ENCODE data around the gene MSMB.
"Not testable (repeated sequence)": the region's sequence is repeated elsewhere in the genome, so short reads cannot be mapped to it uniquely, and the experiment has no call there.

MSMB gene

DNA sequence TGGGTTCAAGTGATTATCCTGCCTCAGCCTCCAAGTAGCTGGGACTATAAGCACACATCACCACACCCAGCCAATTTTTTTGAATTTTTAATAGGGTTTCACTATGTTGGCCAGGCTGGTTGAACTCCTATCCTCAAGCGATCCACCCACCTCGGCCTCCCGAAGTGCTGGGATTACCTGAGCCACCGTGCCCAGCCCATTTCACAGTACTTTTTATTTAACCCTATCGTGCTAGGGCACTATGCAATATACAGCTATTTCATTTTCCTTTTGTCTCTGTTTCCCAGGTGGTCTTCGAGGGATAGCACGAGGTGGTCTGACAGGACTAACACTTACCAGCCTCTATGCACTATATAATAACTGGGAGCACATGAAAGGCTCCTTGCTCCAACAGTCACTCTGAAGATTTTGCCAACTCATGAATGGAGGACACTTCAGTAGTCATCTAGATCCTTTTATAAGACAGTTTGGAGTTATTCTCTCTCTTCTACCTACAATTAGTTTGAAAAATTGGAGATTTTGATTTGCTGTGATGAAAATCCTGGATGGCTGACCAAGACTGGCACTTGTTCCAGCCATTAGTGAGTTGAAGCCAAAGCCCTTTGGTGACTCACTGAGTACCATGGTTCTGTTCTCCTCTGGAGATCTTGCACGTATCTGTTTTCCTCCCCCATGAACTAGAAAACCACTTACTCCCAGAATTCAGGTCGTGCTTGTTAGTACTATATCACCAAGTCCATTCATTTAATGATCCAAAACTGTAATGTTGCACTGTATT, 43.0 kb downstream of the MSMB start:
- H4K8ac ChIP-seq (ENCODE audit: low read depth, low read length), result no peak overlapping the region
- no peak overlapping the region for H4K91ac ChIP-seq (ENCODE audit: low read depth, low read length)
- H3K27me3 ChIP-seq (ENCODE audit: insufficient read depth, low read length), result no peaks in the 10 kb centered on the region
- no peak overlapping the region for H2AK5ac ChIP-seq (ENCODE audit: low read length)
- no peak overlapping the region for H2BK120ac ChIP-seq (ENCODE audit: insufficient read depth, low read length, poor library complexity)
- no peak overlapping the region for H2BK12ac ChIP-seq (ENCODE audit: low read length)
- peak overlapping the region; percentile 43 for H4K12ac ChIP-seq (ENCODE audit: low read depth, low read length)
- H3K4me2 ChIP-seq (ENCODE audit: low read length), result no peak overlapping the region
- WGBS (ENCODE audit: extremely low coverage, insufficient coverage, insufficient read length), result no CpG with 5 or more reads among the region's 9 CpGs
- no peaks in the 10 kb centered on the region for H3K79me1 ChIP-seq (ENCODE audit: low read length)
- no peak overlapping the region for H3K4me3 ChIP-seq (ENCODE audit: low read depth, low read length)
- H3K4ac ChIP-seq (ENCODE audit: low read depth, low read length), result no peak overlapping the region
- no peak for DNase-seq
- H3K18ac ChIP-seq (ENCODE audit: low read length), result no peak overlapping the region
- H3K4me1 ChIP-seq (ENCODE audit: control insufficient read depth in 1 of 2, insufficient read depth in 2 of 2, low read length in 2 of 2), result no peaks in the 10 kb centered on the region
- H3K36me3 ChIP-seq (ENCODE audit: control insufficient read depth in 1 of 2, insufficient read depth in 2 of 2, low read length in 2 of 2), result peaks cover 27 to 38% of the 10 kb centered on the region in 2 experiments
- no peak overlapping the region for H3K14ac ChIP-seq (ENCODE audit: low read length)
- no peak overlapping the region for H2BK5ac ChIP-seq (ENCODE audit: low read depth, low read length, poor library complexity)
- H3K27ac ChIP-seq (ENCODE audit: low read depth, low read length), result no peak overlapping the region
- H3K79me2 ChIP-seq (ENCODE audit: control insufficient read depth, insufficient read depth, low read length, poor library complexity), result no peaks in the 10 kb centered on the region
- no peaks in the 10 kb centered on the region for H3K9me3 ChIP-seq (ENCODE audit: insufficient read depth, low read depth, low read length)
- no peak overlapping the region for H3K23ac ChIP-seq (ENCODE audit: low read length)
- no peak overlapping the region for H3K9ac ChIP-seq (ENCODE audit: low read length)
- H2AFZ ChIP-seq (ENCODE audit: insufficient read depth, low read length, poor library complexity), result no peak overlapping the region

DNA sequence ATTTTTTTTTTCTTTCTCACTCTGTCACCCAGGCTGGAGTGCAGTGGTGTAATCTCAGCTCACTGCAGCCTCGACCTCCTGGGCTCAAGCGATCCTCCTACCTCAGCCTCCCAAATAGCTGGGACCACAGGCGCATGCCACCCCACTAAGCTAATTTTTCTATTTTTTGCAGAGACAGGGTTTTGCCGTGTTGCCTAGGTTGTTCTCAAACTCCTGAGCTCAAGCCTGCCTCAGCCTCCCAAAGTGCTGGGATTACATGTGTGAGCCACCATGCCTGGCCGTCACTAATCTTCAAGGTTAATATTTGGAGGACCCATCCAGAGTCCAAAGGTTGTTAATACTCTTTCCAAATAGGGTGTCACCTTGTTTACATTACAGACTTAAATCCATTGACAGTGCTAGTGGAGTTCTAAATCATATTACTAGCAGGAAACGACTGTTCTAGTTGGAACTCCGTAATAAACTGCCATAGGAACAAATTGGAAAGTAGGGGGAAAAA, 43.8 kb downstream of the MSMB start:
- H3K27ac ChIP-seq (ENCODE audit: low read depth, low read length); DNase-seq; H2AFZ ChIP-seq (ENCODE audit: insufficient read depth, low read length, poor library complexity); H3K23ac ChIP-seq (ENCODE audit: low read length); H3K4ac ChIP-seq (ENCODE audit: low read depth, low read length); H3K4me1 ChIP-seq (ENCODE audit: control insufficient read depth in 1 of 2, insufficient read depth in 2 of 2, low read length in 2 of 2); H3K4me3 ChIP-seq (ENCODE audit: low read depth, low read length); H2BK120ac ChIP-seq (ENCODE audit: insufficient read depth, low read length, poor library complexity); H3K9ac ChIP-seq (ENCODE audit: low read length); H3K18ac ChIP-seq (ENCODE audit: low read length); H3K79me2 ChIP-seq (ENCODE audit: control insufficient read depth, insufficient read depth, low read length, poor library complexity); H4K91ac ChIP-seq (ENCODE audit: low read depth, low read length); H2AK5ac ChIP-seq (ENCODE audit: low read length); H3K79me1 ChIP-seq (ENCODE audit: low read length); H2BK5ac ChIP-seq (ENCODE audit: low read depth, low read length, poor library complexity); H3K9me3 ChIP-seq (ENCODE audit: insufficient read depth, low read depth, low read length); H4K8ac ChIP-seq (ENCODE audit: low read depth, low read length); H4K12ac ChIP-seq (ENCODE audit: low read depth, low read length); H3K14ac ChIP-seq (ENCODE audit: low read length); H2BK12ac ChIP-seq (ENCODE audit: low read length); H3K4me2 ChIP-seq (ENCODE audit: low read length); H3K27me3 ChIP-seq (ENCODE audit: insufficient read depth, low read length): not testable (repeated sequence)
- no CpG with 5 or more reads among the region's 7 CpGs for WGBS (ENCODE audit: extremely low coverage, insufficient coverage, insufficient read length)
- H3K36me3 ChIP-seq (ENCODE audit: control insufficient read depth in 1 of 2, insufficient read depth in 2 of 2, low read length in 2 of 2), result peaks cover 24 to 35% of the 10 kb centered on the region in 2 experiments

DNA sequence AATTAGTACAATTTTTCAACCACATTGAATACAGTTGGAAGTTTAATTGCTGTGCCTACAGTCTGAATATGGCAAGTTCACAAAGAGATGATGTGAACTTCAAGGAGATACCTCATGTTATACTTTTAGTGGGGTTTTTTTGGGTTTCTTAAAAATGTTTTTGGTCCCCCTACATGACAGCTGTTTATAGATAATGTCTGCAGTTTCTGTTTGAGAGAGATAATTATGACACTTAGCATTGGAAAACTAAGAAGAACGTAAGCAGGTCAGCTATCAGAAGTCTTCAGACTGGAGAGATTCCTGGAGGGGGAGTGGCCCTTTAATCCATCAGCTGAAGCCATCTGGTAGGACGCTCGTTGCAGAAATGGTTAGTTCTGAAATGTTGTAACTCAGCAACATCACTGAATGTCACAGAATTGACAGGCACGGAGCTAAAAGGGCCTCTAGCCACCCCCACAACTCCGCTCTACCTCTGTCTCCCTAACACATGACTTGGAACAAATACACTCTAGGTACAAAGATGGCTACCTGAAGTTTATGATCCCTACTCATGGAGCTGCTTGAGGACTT, 44.8 kb downstream of the MSMB start:
- Histone ChIP-seq H2AFZ (ENCODE audit: insufficient read depth, low read length, poor library complexity) (no peak overlapping the region), H3K4ac (ENCODE audit: low read depth, low read length) (no peak overlapping the region), H3K18ac (ENCODE audit: low read length) (no peak overlapping the region), H3K79me2 (ENCODE audit: control insufficient read depth, insufficient read depth, low read length, poor library complexity) (no peaks in the 10 kb centered on the region), H2AK5ac (ENCODE audit: low read length) (no peak overlapping the region), H4K8ac (ENCODE audit: low read depth, low read length) (no peak overlapping the region), H2BK12ac (ENCODE audit: low read length) (no peak overlapping the region), H2BK5ac (ENCODE audit: low read depth, low read length, poor library complexity) (no peak overlapping the region), H3K4me2 (ENCODE audit: low read length) (no peak overlapping the region), H3K27ac (ENCODE audit: low read depth, low read length) (no peak overlapping the region), H3K9ac (ENCODE audit: low read length) (no peak overlapping the region), H3K4me3 (ENCODE audit: low read depth, low read length) (no peak overlapping the region), H3K9me3 (ENCODE audit: insufficient read depth, low read depth, low read length) (no peaks in the 10 kb centered on the region), H3K4me1 (ENCODE audit: control insufficient read depth in 1 of 2, insufficient read depth in 2 of 2, low read length in 2 of 2) (no peaks in the 10 kb centered on the region), H3K27me3 (ENCODE audit: insufficient read depth, low read length) (no peaks in the 10 kb centered on the region), H3K36me3 (ENCODE audit: control insufficient read depth in 1 of 2, insufficient read depth in 2 of 2, low read length in 2 of 2) (peaks cover 22 to 33% of the 10 kb centered on the region in 2 experiments), H4K12ac (ENCODE audit: low read depth, low read length) (no peak overlapping the region), H4K91ac (ENCODE audit: low read depth, low read length) (no peak overlapping the region), H3K79me1 (ENCODE audit: low read length) (no peaks in the 10 kb centered on the region), H3K14ac (ENCODE audit: low read length) (no peak overlapping the region), H3K23ac (ENCODE audit: low read length) (no peak overlapping the region), H2BK120ac (ENCODE audit: insufficient read depth, low read length, poor library complexity) (no peak overlapping the region)
- no CpG with 5 or more reads among the region's 5 CpGs for WGBS (ENCODE audit: extremely low coverage, insufficient coverage, insufficient read length)
- no peak for DNase-seq

DNA sequence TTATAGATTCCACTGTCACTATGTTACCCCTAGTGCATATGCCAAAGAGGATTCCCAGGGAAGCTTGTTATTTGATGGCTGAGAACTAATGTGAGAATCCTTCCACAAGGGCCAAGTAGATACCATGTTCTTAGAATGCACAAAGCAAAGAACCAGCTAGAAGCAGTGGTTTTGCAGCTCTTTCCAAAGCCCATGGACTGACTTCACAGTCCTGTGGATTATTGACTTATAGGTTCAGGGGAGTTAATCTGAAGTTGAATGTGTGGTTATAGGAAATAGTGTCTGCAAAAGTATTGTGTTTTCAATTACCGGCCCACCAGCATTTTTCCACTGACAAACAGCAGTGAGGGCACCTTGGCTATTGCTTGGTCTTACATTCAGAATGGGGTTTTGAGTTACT, 45.5 kb downstream of the MSMB start:
- Histone ChIP-seq H3K36me3 (ENCODE audit: control insufficient read depth in 1 of 2, insufficient read depth in 2 of 2, low read length in 2 of 2) (peaks cover 22 to 30% of the 10 kb centered on the region in 2 experiments), H4K12ac (ENCODE audit: low read depth, low read length) (no peak overlapping the region), H3K79me1 (ENCODE audit: low read length) (no peaks in the 10 kb centered on the region), H2AK5ac (ENCODE audit: low read length) (no peak overlapping the region), H3K4me1 (ENCODE audit: control insufficient read depth in 1 of 2, insufficient read depth in 2 of 2, low read length in 2 of 2) (no peaks in the 10 kb centered on the region), H3K4ac (ENCODE audit: low read depth, low read length) (no peak overlapping the region), H3K14ac (ENCODE audit: low read length) (no peak overlapping the region), H3K4me3 (ENCODE audit: low read depth, low read length) (no peak overlapping the region), H2BK120ac (ENCODE audit: insufficient read depth, low read length, poor library complexity) (no peak overlapping the region), H3K79me2 (ENCODE audit: control insufficient read depth, insufficient read depth, low read length, poor library complexity) (no peaks in the 10 kb centered on the region), H3K9ac (ENCODE audit: low read length) (no peak overlapping the region), H2AFZ (ENCODE audit: insufficient read depth, low read length, poor library complexity) (no peak overlapping the region), H2BK12ac (ENCODE audit: low read length) (no peak overlapping the region), H3K27ac (ENCODE audit: low read depth, low read length) (no peak overlapping the region), H3K4me2 (ENCODE audit: low read length) (no peak overlapping the region), H3K9me3 (ENCODE audit: insufficient read depth, low read depth, low read length) (no peaks in the 10 kb centered on the region), H3K27me3 (ENCODE audit: insufficient read depth, low read length) (no peaks in the 10 kb centered on the region), H3K18ac (ENCODE audit: low read length) (no peak overlapping the region), H3K23ac (ENCODE audit: low read length) (no peak overlapping the region), H4K91ac (ENCODE audit: low read depth, low read length) (no peak overlapping the region), H2BK5ac (ENCODE audit: low read depth, low read length, poor library complexity) (no peak overlapping the region), H4K8ac (ENCODE audit: low read depth, low read length) (no peak overlapping the region)
- WGBS (ENCODE audit: extremely low coverage, insufficient coverage, insufficient read length), result no CpG with 5 or more reads among the region's 1 CpG
- no peak for DNase-seq

Measured in trophoblast cell (in vitro differentiated cells and primary cell).